Measurements from ENCODE around the gene SLC35G6.
"Not testable (repeated sequence)": the region's sequence is repeated elsewhere in the genome, so short reads cannot be mapped to it uniquely, and the experiment has no call there.

The SLC35G6 gene

DNA sequence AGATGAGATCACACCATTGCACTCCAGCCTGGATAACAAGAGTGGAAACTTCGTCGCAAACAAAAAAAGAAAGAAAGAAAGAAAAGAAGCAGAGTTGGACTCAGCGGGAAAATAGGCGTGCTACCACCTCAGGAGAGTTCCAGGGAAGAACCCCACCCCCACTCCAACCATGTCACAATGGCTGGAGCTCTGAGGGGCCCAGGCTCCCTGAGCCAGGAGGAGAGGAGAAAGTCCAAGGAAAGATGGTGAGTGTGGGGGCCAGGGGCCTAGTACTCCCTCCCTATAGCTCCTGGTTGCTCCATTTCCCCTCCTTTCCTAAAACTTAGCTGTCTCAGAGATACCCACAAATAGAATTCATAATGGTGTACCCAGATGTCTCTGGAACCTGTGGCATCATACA lies at the start of gene SLC35G6:
TSS of gene SLC35G6 (plus strand) at position 172 of the 400 bp plus-strand sequence. CDS start at position 243, 71 bp downstream.
- not testable (repeated sequence) for DNase-seq

DNA sequence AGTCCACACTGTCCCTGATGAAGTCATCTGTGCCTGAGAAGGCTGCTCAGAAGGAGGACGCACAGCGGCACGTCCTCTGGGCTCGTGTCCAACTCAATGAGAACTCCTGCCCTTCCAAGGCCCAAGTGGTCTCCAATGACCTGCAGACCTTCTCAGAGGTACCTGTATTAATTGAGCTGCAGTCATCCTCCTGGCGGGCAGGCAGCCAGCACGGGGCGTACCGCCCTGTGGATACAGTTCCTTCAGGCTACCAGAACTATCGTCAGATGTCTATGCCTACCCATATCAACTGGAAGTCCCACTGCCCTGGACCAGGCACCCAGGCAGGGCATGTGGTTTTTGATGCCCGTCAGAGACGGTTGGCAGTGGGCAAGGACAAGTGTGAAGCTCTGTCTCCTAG lies 49.0 kb upstream of the SLC35G6 start:
- DNase-seq, result no peak

DNA sequence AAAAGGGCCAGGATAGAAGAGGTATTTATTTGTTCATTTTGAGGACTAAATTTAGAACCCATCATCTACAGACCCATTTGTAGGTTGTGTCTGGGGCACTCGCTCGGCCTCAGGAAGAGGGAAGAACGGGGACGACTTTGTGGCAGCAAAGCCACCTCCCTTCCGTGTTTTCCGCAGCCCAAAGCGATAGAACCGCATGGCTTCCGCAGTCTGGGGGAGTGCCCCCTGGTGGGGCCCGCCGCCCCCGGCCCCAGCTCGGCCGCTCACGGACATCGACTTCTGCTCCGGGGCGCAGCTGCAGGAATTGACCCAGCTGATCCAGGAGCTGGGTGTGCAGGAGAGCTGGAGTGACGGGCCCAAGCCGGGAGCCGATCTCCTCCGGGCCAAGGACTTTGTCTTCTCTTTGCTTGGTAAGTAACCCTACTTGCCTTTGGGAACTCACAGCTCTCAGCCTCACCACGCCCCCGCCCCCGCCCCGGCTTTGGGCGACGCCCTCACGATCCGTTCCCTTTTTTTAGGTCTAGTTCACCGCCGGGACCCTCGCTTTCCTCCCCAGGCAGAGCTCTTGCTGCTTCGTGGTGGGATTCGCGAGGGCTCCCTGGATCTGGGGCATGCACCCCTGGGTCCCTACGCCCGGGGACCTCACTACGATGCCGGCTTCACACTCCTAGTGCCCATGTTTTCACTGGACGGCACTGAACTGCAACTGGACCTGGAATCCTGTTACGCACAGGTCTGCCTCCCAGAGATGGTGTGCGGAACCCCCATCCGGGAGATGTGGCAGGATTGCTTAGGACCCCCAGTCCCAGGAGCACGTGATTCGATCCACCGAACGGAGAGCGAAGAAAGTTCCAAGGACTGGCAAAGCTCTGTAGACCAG lies 45.3 kb upstream of the SLC35G6 start:
- DNase-seq, result peak; percentile 65

DNA sequence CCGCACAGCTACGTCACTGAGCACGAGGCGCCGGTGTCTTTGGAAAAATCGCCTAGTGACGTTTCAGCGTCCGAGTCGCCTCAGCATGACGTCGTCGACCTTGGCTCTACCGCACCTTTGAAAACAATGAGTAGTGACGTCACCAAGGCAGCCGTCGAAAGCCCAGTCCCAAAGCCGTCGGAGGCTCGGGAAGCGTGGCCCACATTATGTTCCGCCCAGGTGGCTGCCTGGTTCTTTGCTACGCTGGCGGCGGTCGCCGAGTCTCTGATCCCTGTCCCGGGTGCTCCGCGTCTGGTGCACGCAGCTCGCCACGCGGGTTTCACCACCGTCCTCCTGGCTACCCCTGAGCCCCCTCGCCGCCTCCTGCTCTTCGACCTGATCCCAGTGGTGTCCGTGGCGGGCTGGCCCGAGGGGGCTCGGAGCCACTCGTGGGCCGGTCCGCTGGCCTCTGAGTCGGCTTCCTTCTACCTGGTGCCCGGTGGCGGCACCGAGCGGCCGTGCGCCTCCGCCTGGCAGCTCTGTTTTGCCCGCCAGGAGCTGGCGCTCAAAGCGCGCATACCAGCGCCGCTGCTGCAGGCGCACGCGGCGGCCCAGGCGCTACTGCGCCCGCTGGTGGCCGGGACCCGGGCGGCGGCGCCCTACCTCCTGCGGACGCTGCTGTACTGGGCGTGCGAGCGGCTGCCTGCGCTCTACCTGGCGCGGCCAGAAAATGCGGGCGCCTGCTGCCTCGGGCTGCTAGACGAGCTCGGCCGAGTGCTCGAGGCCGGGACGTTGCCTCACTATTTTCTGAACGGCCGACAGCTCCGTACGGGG lies 44.5 kb upstream of the SLC35G6 start:
- DNase-seq, result peak; percentile 91

DNA sequence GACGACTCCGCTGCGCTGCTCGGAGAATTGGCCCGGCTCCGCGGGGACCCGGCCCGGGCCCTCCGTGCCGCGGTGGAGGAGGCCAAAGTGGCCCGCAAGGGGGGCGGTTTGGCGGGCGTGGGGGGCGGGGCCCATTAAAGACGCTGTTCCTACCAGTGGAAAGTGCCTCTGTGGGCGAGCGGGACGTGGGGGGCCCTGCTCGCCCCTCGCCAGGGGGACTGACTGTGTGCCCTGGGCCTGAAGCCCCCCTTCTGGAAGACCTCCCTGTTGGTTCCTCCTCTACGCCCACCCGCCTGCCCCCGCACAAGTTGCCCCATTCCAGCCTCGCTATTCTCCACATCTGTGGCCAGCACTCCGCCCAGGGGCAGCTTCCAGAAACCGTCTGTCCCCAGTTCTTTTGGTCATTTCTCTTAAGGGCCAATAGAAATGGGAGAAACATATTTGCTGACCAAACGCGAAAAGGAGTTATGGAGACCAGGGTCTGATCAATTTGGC lies 43.8 kb upstream of the SLC35G6 start:
- DNase-seq, result no peak

DNA sequence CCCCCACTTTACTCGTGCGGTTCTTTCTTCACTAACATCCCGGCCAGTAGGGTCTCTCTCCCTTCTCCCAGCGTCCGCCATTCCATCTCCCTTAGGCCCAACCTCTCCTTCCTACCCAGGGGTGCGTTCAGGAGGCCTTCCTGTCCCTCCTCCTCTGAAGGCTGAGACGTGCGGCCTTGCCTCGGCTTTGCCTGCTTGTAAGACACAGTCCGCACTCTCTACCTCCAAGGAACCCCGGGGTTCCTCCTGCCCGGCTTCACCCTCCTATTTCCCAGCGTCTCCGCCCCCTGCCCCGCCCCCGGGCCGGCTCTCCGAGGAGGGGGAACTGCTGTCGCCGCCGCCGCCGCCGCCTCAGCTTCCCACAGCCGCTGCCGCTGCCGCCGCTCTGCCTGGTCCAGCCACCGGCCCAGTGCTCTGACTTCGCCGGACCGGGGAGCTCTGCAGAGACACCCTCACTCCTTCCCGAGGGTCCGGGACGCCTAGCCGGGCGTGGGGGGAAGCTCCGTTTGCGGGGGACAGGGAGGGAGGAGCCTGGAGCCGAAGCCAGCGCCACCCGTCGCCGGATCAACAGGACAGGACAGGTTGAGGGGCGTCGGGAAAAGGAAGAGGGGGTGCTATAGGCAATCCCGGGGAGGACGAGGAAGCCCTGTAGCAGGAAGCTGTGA lies 43.2 kb upstream of the SLC35G6 start:
- DNase-seq, result peak; percentile 59

DNA sequence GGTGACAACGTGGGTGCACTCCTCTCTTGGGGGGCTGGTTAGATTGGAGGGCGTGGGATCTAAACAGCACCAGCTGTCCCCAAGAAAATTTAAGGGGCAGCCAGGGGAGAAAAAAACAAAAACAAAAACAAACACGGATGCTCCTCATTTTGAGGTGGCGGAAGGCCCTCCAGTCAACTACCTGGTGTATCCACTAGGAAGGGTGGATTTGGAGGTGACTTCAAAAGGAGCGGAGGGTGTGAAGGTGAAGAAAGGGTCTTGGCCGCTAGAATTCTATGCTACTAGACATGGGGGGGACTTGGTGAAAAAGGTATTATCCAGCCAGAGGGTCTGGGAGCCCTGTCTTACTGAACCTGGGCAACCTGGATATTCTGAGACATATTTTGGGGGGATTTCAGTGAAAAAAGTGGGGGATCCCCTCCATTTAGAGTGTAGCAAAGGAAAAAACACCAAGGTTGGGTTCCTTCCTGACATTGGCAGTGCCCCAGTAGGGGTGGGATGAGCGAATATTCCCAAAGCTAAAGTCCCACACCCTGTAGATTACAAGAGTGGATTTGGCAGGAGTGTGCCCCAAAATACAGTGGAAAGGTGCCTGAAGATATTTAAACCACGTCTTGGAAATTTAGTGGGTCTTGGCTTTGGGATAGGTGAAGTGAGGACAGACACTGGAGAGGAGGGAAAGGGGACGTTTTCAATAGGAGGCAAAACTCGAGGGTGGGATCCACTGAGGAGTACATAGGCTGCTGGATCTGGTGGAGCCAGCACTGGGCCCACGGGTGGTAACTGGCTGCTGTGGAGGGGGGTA lies 42.4 kb upstream of the SLC35G6 start:
- DNase-seq, result no peak

DNA sequence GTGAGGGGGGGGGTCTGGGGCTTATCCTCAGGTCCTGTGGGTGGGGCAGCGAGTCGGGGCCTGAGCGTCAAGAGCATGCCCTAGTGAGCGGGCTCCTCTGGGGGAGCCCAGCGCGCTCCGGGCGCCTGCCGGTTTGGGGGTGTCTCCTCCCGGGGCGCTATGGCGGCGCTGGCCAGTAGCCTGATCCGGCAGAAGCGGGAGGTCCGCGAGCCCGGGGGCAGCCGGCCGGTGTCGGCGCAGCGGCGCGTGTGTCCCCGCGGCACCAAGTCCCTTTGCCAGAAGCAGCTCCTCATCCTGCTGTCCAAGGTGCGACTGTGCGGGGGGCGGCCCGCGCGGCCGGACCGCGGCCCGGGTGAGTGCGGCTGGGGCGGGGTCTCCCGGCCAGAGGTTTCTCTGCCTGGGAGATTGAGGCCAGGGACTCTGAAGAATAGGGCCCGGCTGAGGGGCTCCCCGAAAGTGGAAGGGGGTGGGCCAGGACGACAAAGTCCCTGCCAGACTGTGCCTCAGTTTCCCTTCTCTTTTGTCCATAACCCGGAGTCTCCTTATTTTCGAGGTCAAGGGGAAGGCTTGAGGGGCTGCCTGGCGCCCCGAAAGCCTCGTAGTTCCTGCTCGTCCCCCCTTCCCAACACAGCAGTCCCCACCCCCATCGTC lies 41.7 kb upstream of the SLC35G6 start, which contains the start of gene FGF11:
TSS of gene FGF11 (plus strand) at position 51 of the 651 bp plus-strand sequence. CDS start at position 160, 109 bp downstream.
- no peak for DNase-seq

DNA sequence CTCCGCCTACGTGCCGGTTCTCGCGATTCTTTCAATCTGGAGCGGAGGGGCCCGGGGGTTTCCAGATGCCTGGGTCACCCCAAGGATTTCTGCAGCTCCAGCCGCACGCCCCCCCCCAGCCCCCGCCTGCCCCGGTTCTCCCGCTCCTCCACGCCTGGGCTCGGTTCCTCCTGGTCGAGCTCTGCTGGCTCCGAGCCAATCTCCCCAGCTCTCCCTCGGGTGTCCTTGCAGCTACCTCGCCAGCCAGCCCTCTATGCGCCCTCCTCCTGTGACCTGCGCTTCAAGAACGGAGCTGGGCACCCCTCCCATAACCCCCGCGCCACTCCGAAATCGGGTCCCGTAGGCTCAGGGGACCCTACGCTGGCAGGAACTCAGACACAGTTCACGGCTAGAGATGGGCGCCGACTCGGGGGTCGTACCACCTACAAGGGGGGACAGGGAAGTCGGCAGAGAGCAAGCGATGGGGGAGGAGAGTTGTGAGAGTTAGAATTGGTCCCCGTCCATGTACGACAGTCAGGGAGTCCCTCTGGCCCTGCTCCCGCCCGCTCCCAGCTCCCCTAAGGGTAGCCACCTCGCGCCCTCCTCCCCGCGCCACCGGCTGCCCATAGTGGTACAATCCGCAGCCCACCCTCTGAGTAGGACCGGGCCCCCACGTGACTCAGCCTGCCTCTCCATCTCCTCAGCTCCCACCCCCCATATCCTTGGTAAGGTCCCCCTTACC lies 41.0 kb upstream of the SLC35G6 start:
- peak; percentile 27 for DNase-seq

DNA sequence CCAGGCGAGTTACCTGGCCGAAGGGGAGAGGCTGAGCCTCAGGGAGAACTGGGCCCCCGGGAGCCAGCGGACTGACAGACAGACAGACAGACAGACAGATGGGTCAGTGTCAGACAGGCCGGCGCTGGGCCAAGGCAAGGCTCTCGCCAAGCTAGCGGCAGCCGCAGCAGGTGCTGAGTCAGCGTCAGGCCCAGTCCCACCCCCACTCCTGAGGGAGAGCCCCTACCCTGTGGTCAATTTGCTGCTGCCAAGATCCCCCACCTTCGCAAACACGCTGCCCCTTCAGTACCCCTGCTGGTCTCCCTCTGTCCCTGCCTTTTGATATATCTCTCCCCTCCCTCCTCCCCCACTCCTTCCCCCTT lies 40.4 kb upstream of the SLC35G6 start:
- no peak for DNase-seq

DNA sequence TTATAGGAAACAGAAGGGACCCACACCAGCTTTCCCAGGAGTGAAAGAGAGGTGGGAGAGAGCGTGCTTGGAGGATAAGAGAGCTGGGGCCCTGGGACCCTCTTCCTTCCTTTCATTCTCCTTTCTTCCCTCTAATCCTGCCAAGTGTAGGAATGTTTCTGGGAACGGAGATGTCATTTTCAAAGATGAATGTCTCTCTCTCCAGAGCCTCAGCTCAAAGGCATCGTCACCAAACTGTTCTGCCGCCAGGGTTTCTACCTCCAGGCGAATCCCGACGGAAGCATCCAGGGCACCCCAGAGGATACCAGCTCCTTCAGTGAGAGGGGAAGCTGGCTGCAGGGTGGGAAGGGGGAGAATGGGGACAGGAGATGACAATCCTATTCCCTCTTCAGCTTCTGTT lies 40.0 kb upstream of the SLC35G6 start:
- DNase-seq, result no peak

DNA sequence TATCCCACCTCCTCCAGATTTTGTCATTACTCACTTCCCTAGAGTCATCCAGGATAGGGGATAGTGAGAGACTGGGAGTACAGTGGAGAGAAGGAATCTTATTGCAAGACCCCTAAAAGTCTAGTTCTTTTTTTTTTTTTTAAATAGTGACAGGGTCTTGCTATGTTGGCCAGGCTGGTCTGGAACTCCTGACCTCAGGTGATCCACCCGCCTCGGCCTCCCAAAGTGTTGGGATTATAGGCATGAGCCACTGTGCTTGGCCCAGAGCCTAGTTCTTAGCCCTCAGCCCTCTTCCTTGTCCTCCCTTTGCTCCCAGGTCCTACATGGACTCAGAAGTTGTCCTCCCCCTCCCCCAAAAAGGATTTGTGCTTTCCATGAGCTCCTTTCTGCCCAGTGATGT lies 39.1 kb upstream of the SLC35G6 start:
- no peak for DNase-seq

DNA sequence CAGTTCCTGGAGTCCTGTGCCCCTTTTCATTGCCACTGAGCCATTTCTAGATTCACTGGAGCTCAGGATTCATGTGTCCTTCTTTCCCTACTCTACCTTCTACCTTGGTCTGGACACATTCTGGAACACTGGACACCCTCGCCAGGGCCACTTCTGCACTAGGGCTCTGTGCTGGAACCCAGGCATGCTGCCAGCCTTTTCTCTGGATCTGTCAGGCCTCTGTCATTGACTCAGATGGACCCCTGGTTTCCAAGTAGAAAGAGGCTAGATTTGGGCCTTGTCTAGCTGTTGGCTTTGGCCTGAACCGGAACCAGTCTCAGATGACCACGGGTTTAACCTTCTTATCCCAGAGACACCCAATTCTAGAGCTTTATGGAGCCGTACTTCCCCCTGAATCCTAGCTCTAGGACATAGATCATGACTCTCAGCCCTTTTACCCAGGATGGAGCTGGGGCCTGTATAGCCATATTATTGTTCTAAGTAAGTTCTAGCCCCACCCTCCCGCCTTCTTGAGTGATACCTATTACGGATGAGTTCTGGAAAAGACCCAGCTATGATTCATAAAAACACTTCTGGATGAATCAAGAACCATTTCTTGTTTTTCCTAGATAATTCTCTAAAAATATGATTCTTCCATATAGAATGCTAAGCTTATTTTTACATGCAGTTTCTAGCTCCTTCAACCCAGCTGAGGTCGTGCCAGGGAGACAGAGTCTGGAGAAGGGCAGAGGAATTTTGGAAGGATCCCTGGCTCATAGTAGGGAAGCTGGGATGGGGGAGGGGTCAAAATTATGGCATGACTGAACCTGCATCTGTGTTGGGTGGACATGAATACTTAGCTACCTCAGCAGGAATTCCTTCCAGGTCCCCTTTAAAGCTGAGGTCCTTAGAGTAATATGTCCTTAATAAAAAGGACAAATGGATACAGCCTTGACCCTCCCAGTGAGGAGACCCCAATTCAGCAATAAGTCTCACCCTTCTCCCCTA lies 37.5 kb upstream of the SLC35G6 start:
- DNase-seq, result no peak

DNA sequence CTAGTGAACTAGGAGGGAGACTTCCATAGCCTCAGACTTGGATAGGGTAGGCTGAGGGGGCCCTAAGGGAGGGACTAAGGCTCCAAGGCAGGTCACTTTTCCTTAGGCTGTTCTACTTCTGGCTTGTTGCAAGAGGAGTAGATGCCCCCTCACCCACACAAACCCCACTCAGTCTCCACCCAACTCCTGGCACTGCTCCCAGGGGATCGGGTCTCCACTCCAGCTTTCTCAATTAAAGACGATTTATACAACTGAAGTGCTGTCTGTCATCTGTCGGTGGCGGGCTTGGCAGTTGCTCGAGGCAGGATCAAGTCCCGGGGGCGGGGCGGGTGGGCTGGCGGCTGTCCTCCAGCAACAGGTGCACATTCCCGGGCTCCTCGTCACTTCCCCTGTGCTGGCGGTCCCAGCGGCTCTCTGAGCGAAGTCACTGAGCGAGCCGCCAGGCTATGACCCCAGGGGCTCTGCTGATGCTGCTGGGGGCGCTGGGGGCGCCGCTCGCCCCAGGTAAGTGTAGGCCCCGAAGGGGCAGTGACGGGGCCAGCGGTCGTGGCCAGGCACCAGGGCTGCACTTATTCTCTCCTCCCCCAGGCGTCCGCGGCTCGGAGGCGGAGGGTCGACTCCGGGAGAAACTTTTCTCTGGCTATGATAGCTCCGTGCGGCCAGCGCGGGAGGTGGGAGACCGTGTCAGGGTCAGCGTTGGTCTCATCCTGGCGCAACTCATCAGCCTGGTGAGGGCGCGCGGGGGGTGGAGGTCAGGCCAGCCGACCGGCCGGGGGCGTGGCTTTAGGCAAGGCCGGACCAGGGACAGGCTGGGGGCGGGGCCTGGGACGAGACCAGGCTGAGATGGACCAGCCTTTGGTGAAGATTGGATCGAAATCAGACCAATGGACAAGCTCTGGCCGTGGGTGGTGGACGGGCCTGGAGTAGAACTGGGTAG lies 36.3 kb upstream of the SLC35G6 start, which contains the start of gene CHRNB1:
TSS of gene CHRNB1 (plus strand) at position 380 of the 937 bp plus-strand sequence. CDS start at position 447, 67 bp downstream.
- no peak for DNase-seq

DNA sequence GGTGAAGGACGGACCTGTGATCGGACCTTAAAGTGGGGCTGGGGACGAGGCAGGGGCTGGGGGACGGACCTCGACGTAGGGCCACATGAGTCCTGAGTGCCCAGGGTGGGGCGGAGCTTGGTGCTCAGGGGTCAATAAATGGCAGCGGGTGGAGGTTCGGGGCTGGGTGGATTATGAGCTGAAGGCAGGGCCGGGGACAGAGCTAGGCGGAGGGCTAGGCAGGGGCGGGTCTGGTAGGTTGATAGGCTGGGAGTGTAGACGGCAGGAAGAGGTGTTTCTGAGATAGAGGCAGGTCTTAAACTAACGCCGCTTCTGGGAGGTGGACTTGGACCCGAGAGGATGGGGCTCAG lies 35.7 kb upstream of the SLC35G6 start:
- DNase-seq, result no peak

DNA sequence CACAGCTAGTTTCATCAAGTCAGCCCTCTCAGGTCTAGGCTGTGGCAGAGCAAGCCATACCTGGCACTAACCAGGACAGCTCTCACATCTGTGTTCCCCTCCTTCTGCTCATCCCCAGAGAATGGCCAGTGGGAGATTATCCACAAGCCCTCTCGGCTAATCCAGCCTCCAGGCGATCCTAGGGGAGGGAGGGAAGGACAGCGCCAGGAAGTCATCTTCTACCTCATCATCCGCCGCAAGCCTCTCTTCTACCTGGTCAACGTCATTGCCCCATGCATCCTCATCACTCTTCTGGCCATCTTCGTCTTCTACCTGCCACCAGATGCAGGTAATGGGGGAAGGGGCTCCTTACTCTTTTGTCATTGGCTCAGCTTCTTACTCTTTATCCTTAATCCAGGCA lies 32.8 kb upstream of the SLC35G6 start:
- DNase-seq, result no peak

DNA sequence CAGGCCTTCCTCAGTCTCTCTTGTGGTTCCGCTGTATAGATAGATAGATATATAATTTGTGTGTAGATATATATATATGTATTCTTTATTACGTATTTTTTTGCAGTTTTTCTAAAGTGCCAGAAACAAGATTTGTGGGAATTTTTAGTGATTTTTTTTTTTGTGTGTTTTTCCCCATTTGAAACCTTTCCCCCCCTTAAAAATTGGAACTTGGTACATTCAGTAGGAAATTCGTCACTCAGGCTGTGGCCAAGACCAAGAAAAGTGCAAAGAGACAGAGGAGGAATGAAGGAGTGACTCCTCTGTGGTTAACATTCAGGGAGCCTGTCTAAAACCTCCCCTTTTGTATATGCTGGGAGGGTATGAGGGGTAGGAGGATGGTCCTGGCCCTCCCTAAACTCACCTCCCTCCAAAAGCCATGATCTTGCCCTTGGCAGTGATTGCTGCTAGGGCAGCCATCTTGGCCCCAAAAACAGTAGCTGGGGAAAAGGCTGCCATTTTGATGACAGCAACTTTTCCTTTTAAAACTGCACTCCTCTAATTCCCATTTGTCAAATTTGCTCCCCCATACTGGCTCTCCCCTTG lies 21.2 kb upstream of the SLC35G6 start:
- no peak for DNase-seq
